CD14-positive monocyte (primary cell): Measurements from ENCODE around the gene USP44. TPM values are rescaled to one million over a fixed set of nuclear protein-coding genes. Genes with fewer than 3 reads are reported as not detected.

ENCODE experiments used
- DNase-seq, 3 donors: peaks; one replicate each; pipeline ENCODE4 v3.0.0-alpha.2; 2011 to 2022
- H2AFZ ChIP-seq: 2 replicates; pipeline ENCODE4 v1.6.0; 2012; ENCODE audit warnings: mild to moderate bottlenecking, low read depth, low read length, inconsistent platforms; ENCODE audit not compliant: insufficient read depth, poor library complexity, severe bottlenecking
- H3K27ac ChIP-seq, 2 donors: 1 replicate in 1 of 2; 2 replicates in 1 of 2; pipeline ENCODE4 v1.5.1; 2012 to 2013; ENCODE audit warnings: low read length in 2 of 2, control low read depth in 1 of 2, inconsistent platforms in 1 of 2, low read depth in 1 of 2, mild to moderate bottlenecking in 1 of 2
- H3K27me3 ChIP-seq, 2 donors: one replicate each; pipeline versions ENCODE4 v1.6.0 to v1.6.1; 2011 to 2013; ENCODE audit warnings: low read length in 2 of 2; ENCODE audit not compliant: control insufficient read depth in 2 of 2, insufficient read depth in 2 of 2
- H3K36me3 ChIP-seq, 2 donors: replicated peaks in 1 of 2; 1 replicate in 1 of 2; 2 replicates in 1 of 2; pipeline versions ENCODE4 v1.5.1 to v1.6.1; 2012 to 2013; ENCODE audit warnings: low read length in 2 of 2, control low read depth in 1 of 2, inconsistent platforms in 1 of 2, mild to moderate bottlenecking in 1 of 2; ENCODE audit not compliant: insufficient read depth in 2 of 2, control insufficient read depth in 1 of 2
- H3K4me1 ChIP-seq, 2 donors: 1 replicate in 1 of 2; 2 replicates in 1 of 2; pipeline versions ENCODE4 v1.5.1 to v1.6.1; 2012 to 2013; ENCODE audit warnings: low read length in 2 of 2, control low read depth in 1 of 2, inconsistent platforms in 1 of 2, mild to moderate bottlenecking in 1 of 2, moderate library complexity in 1 of 2; ENCODE audit not compliant: insufficient read depth in 2 of 2, control insufficient read depth in 1 of 2
- H3K4me2 ChIP-seq: replicated peaks from 2 replicates; pipeline ENCODE3; 2012; ENCODE audit warnings: low read length, moderate library complexity, mild to moderate bottlenecking; ENCODE audit not compliant: poor library complexity, severe bottlenecking; ENCODE audit errors: extremely low read depth
- H3K4me3 ChIP-seq, 3 experiments: fragments of 200-600 bp in 1 of 3; sonication (generic) in 1 of 3; replicated peaks in 1 of 3; 1 replicate in 2 of 3; 2 replicates in 1 of 3; pipeline ENCODE4 v1.5.1; 2011 to 2013; ENCODE audit warnings: low read length in 3 of 3, mild to moderate bottlenecking in 3 of 3, control low read depth in 2 of 3, low read depth in 2 of 3, inconsistent platforms in 1 of 3, moderate library complexity in 1 of 3
- H3K79me2 ChIP-seq: 2 replicates; pipeline ENCODE4 v1.6.0; 2012; ENCODE audit warnings: mild to moderate bottlenecking, control low read depth, inconsistent platforms, low read length, moderate library complexity; ENCODE audit not compliant: insufficient read depth
- H3K9ac ChIP-seq: 2 replicates; pipeline ENCODE4 v1.6.0; 2017; ENCODE audit warnings: low read length, mild to moderate bottlenecking; ENCODE audit not compliant: insufficient read depth, poor library complexity, severe bottlenecking
- H3K9me3 ChIP-seq, 2 donors: replicated peaks in 1 of 2; 1 replicate in 1 of 2; 2 replicates in 1 of 2; pipeline versions ENCODE4 v1.5.1 to v1.6.1; 2012 to 2013; ENCODE audit warnings: low read length in 2 of 2, control low read depth in 1 of 2; ENCODE audit not compliant: control insufficient read depth in 1 of 2, insufficient read depth in 1 of 2
- H4K20me1 ChIP-seq: 2 replicates; pipeline ENCODE4 v1.6.0; 2012; ENCODE audit warnings: mild to moderate bottlenecking, low read length, control low read depth, moderate library complexity; ENCODE audit not compliant: insufficient read depth
- H3K27ac Mint-ChIP-seq, 7 donors: one replicate each; pipeline ENCODE4 v1.8.0; 2020; ENCODE audit warnings: mild to moderate bottlenecking in 7 of 7, mixed read lengths in 7 of 7, moderate library complexity in 6 of 7, inconsistent platforms in 2 of 7
- H3K27me3 Mint-ChIP-seq, 3 donors: one replicate each; pipeline ENCODE4 v1.8.0; 2021 to 2022; ENCODE audit warnings: low read depth in 3 of 3, mild to moderate bottlenecking in 3 of 3, mixed read lengths in 3 of 3, moderate library complexity in 3 of 3, inconsistent platforms in 1 of 3
- H3K36me3 Mint-ChIP-seq, 2 donors: one replicate each; pipeline ENCODE4 v1.8.0; 2020; ENCODE audit warnings: mixed read lengths in 2 of 2, inconsistent platforms in 1 of 2, mild to moderate bottlenecking in 1 of 2
- H3K4me1 Mint-ChIP-seq: one replicate; pipeline ENCODE4 v1.8.0; 2020; ENCODE audit warnings: mild to moderate bottlenecking, mixed read lengths
- H3K4me3 Mint-ChIP-seq, 2 donors: one replicate each; pipeline ENCODE4 v1.8.0; 2020; ENCODE audit warnings: mild to moderate bottlenecking in 2 of 2, mixed read lengths in 2 of 2, moderate library complexity in 1 of 2
- H3K9me3 Mint-ChIP-seq, 7 donors: one replicate each; pipeline ENCODE4 v1.8.0; 2020 to 2022; ENCODE audit warnings: mixed read lengths in 7 of 7, mild to moderate bottlenecking in 6 of 7, moderate library complexity in 6 of 7, inconsistent platforms in 2 of 7
- CTCF ChIP-seq: fragments of 200-600 bp; IDR thresholded peaks from one replicate; pipeline ENCODE4 v1.8.0; 2022; ENCODE audit warnings: antibody characterized with exemption, mild to moderate bottlenecking
- WGBS: methylation state at CpG from one replicate; pipeline ENCODE4 v1.1.5; 2013; ENCODE audit warnings: missing lambda C conversion rate; ENCODE audit not compliant: insufficient coverage; 5-methylcytosine and 5-hydroxymethylcytosine counted together
- intact Hi-C, 2 donors: fragments of 100-400 bp; cut with micrococcal nuclease; formaldehyde crosslinking; loops; one replicate each; pipeline versions ENCODE4 v1.15.0 to v1.15.1; 2023
- polyA plus RNA-seq, 3 donors: library from polyadenylated mRNA; depleted of rRNA in 1 of 3; unstranded in 2 of 3; stranded (reverse) in 1 of 3; fragments of 300-500 nt in 2 of 3; fragments of >200 nt in 1 of 3; fragmentation: Illumina TruSeq in 2 of 3; gene quantifications; 1 replicate in 2 of 3; 2 replicates in 1 of 3; pipeline ENCODE4 v1.2.3, GENCODE V29; 2012 to 2021

Gene USP44
- polyA plus RNA-seq, 3 donors: 0.12 to 0.13 TPM; not detected in 1

- no peaks in the 10 kb centered on the region for H3K79me2 ChIP-seq
- intact Hi-C loops: no loop called here
- 100% methylated on average over 2 of the region's 8 CpGs for WGBS
- H3K36me3 Mint-ChIP-seq: no peaks in the 10 kb centered on the region
- no peak overlapping the region for H3K9ac ChIP-seq
- peaks cover 14 to 15% of the 10 kb centered on the region in 2 donors for H3K4me1 ChIP-seq
- H4K20me1 ChIP-seq: no peaks in the 10 kb centered on the region
- peaks cover 15% of the 10 kb centered on the region for H3K4me1 Mint-ChIP-seq
- no peaks in the 10 kb centered on the region for H3K9me3 ChIP-seq
- peaks cover 14 to 19% (median 17%) of the 10 kb centered on the region in 3 donors for H3K27me3 Mint-ChIP-seq
- no peak for TF ChIP-seq CTCF
- H3K9me3 Mint-ChIP-seq: peaks cover 0 to 1% (median 0%) of the 10 kb centered on the region in 7 donors
- peaks cover 2% of the 10 kb centered on the region in 2 donors for H3K27me3 ChIP-seq
- H3K36me3 ChIP-seq: no peaks in the 10 kb centered on the region
- H3K4me2 ChIP-seq: no peak overlapping the region
- no peak overlapping the region for H3K27ac Mint-ChIP-seq
- H3K4me3 ChIP-seq: no peak overlapping the region
- no peak for DNase-seq
- H3K27ac ChIP-seq: no peak overlapping the region
- no peak overlapping the region for H2AFZ ChIP-seq
- H3K4me3 Mint-ChIP-seq: no peak overlapping the region
Observed at GRCh38 chr12:95582230-95583058, 31.2 kb upstream of the USP44 start.

GRCh38 chr12:95577820-95578219 lies 26.5 kb upstream of the USP44 start:
- TF ChIP-seq CTCF: no peak
- Histone ChIP-seq H3K4me3 (no peak overlapping the region), H3K27me3 (peaks cover 7 to 21% of the 10 kb centered on the region in 2 donors), H3K79me2 (no peaks in the 10 kb centered on the region), H3K4me1 (peaks cover 14 to 22% of the 10 kb centered on the region in 2 donors), H3K9ac (no peak overlapping the region), H3K27ac (no peak overlapping the region), H4K20me1 (no peaks in the 10 kb centered on the region), H3K4me2 (no peak overlapping the region), H2AFZ (no peak overlapping the region), H3K9me3 (no peaks in the 10 kb centered on the region), H3K36me3 (no peaks in the 10 kb centered on the region)
- H3K4me3 Mint-ChIP-seq: no peak overlapping the region
- 85% methylated on average over 1 of the region's 1 CpG for WGBS
- H3K27ac Mint-ChIP-seq: no peak overlapping the region
- peaks cover 29% of the 10 kb centered on the region for H3K4me1 Mint-ChIP-seq
- peaks cover 26 to 34% (median 32%) of the 10 kb centered on the region in 3 donors for H3K27me3 Mint-ChIP-seq
- DNase-seq: no peak
- intact Hi-C loops: no loop called here
- peaks cover 0 to 7% (median 0%) of the 10 kb centered on the region in 7 donors for H3K9me3 Mint-ChIP-seq
- no peaks in the 10 kb centered on the region for H3K36me3 Mint-ChIP-seq
